Activated CD4-positive, CD25-positive, alpha-beta regulatory T cell treated with anti-CD3 and anti-CD28 coated beads, Interleukin-2, amount 50 U/mL, for 16 hours (primary cell): ENCODE measurements around the gene SPATA31C1.
"Not testable (repeated sequence)": the region's sequence is repeated elsewhere in the genome, so short reads cannot be mapped to it uniquely, and the experiment has no call there.

Experiments used
- DNase-seq: peaks from one replicate; pipeline ENCODE4 v3.0.0-alpha.2; 2020; ENCODE audit warnings: low read depth, low spot score

Gene SPATA31C1

DNA sequence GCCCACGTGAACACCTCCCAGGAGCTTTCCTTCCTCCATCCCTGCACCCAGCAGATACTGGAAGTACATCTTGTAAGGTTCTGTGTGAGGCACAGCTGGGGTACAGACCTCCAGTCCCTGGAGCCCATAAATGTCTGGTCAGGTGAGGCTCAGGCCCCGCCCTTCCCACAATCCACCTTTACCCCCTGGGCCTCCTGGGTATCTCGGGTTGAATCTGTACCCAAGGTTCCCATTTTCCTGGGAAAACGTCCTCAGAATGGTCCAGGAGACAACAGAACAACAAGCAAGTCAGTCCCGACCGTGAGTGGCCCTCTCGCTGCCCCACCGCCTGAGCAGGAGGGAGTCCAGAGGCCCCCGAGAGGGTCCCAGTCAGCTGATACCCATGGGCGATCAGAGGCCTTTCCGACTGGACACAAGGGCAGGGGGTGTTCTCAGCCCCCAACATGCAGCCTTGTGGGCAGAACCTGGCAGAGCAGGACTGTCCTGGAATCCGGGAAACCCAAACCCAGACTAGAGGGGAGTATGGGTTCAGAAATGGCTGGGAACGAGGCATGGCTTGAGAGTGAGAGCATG, 30.7 kb upstream of the SPATA31C1 start:
- no peak for DNase-seq

- DNase-seq: no peak
Observed at GRCh38 chr9:87887661-87888480, 29.9 kb upstream of the SPATA31C1 start.

DNA sequence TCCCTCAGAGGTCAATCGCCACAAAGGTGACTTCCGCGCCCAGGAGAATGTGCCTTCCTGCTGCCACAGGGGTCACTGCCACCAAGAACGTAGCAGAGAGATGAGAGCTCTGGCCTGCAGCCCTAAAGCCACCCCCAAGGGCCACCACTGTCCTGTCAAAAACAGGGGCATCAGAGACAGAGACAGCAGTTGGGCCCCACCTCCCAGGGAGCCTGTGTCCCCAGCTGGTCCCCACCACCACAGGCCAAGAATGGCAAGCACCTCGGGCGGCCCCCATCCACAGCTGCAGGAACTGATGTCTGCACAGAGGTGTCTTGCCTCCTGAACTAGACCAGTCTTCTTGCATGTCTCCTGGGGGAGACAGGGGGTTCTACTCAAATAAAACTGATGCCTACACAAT, 29.3 kb upstream of the SPATA31C1 start:
- DNase-seq: no peak

DNA sequence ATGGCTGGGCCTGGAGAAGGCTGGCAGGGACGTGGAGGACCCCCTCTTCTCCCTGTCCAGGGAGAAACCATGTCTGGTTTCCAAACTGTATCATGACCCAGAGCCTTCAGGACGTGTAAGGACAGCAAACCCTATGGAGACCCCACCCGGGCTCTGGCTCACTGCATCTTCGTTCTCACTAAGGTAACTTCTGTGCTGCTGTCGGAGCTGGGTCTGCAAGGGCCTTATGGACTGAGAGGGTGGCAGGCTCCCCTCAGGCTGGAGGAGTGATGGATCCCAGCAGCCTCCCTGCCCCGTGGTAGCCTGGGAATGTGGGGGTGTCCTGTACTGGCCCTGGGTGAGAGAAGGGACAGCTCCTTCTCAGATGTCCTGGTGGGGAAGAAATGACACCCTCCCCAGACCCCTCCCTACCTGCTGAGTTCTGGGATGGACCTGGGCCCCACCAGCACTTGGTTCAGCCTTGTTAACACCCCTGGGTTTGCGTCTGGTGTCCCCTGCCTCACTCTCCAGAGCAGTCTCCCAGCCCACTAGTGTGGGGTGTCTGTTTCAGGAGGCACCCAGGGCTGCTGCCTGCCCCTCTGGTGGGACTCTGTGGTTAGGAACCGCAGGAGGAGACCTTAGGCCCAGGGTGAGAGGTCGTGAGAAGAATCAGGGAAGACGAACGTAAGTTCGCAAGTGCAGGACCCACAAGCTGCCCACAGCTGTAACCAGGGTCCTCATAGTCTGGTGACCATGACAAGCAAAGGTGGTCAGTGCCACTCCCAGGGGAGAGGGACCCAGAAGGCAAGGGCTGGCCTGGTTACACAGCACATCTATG, 28.5 kb upstream of the SPATA31C1 start:
- DNase-seq: no peak

DNA sequence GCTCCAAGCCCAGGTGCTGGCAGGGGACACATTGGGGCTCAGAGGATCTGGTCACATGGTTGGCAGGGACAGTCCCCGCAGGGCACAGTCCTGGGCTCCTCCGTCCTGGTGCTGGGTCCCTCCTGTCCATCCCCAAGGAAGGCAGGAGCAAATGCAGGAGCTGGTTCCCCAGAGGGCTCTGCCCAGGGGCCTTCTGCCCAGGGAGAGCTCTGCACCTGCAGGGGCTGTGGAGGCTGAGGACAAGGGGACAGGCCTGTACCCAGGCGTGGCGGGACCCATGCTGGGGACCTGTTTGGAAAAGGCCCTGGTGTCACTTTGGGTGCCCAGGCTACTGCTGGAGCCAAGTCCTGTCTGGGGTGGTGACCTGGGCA, 27.9 kb upstream of the SPATA31C1 start:
- DNase-seq: no peak

DNA sequence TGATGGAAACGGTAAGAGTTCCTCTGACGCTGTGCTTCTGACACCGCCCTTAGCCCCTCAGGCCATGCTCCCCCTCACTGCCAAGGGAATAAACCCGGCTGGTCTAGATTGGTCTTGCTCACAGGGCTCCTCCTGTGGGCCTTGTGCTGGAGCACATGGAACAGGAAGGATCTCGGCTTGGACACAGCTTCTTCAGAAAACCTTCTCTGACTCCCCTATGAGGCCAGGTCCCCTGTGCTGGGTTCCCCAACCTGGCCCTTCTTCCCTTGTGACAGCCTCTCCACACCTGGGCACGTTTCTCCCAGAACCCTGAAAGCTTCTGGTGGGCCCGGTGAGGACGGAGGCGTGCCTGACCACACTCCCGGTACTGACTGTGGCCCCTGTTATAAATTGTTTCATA, 26.9 kb upstream of the SPATA31C1 start:
- no peak for DNase-seq

GRCh38 chr9:87891754-87892153, 26.0 kb upstream of the SPATA31C1 start:
- no peak for DNase-seq

DNA sequence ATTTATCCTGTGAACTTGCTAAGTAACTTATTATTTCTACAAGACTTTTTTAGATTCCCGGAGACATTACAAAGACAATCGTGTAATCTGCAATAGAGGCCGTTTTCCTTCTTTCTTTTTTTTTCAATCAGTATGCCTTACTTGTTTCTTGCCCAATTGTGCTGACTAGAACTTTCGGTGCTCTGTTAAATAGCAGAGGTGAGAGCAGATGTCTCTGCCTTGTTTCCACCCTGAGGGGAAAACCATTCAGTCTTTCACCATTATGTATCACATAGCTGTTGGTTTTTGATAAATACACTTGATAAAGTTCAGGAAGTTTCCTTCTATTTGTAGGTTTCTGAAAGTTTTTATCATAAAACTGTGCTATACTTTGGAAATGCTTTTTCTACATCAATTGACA, 24.8 kb upstream of the SPATA31C1 start:
- DNase-seq: no peak

DNA sequence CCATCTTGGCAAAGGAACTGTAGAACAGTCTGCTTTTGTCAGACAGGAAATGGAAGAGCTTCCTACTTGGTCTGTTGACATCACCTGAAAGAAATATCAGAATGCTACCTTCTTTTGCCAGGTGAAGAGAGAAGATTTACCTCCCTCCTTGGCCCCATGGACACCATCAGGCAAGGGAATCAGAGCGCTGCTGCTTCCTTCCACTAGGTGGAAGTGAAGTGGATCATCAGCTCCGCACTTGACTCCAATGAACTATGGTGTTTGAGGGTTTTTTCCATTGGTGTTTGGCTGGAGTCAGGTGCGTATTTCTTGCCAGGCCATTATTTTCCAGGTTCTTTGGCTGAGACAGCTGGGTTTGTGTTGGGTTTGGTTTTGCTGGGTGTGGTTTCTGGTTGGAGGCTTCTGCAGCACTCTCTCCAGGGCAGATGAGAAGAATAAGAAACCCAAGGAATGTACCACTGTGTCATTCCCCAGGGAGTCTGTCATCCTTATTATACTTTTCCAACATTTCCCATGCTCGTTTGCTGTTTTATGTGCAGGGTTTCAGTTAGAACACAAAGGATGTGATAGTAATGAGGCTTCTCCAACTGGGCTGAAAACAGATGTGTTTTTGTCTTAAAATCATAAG, 22.6 kb upstream of the SPATA31C1 start:
- no peak for DNase-seq

DNA sequence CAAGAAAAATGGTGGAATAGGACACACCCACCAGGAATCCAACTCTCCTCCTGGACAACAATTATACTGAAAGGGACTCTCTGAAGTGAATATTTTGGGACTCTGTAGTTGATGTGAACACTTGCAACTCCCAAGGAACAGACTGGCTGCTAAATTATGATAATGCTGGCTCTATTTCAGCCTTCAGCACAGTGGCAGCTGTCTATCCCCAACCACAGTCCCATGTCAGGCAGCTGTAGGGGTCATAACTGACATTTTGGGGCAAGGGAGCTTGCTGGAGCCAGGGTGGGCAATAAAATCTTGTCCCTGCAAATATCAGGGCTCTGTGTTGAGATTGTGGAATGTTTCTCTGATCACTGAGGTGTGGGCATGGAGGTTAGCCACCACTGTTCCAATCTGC, 20.9 kb upstream of the SPATA31C1 start:
- DNase-seq: no peak

DNA sequence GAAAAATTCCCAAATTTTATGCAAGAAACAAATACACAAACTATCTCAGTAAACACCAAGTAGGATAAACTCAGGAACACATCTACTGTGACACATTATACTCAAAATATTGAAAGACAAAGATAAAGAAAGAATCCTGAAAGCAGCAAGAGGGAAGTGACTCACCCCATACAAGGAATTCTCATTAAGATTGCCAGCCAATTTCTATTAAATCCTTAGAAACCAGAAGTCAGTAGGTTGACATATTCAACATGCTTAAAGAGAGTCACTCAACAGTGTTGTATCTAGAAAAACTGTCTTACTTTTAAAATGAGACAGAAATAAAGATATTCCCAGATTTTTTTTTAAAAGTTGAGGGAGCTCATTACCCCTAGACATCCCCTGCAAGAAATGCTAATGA, 19.6 kb upstream of the SPATA31C1 start:
- no peak for DNase-seq

DNA sequence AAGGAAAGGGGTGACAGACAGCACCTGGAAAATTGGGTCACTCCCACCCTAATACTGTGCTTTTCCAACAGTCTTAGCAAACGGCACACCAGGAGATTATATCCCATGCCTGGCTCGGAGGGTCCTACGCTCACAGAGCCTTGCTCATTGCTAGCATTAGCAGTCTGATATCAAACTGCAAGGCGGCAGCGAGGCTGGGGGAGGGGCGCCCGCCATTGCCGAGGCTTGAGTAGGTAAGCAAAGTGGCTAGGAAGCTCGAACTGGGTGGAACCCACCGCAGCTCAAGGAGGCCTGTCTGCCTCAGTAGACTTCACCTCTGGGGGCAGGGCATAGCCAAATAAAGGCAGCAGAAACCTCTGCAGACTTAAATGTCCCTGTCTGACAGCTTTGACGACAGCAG, 15.4 kb upstream of the SPATA31C1 start:
- not testable (repeated sequence) for DNase-seq

GRCh38 chr9:87909310-87910041, 8.3 kb upstream of the SPATA31C1 start:
- DNase-seq: no peak

DNA sequence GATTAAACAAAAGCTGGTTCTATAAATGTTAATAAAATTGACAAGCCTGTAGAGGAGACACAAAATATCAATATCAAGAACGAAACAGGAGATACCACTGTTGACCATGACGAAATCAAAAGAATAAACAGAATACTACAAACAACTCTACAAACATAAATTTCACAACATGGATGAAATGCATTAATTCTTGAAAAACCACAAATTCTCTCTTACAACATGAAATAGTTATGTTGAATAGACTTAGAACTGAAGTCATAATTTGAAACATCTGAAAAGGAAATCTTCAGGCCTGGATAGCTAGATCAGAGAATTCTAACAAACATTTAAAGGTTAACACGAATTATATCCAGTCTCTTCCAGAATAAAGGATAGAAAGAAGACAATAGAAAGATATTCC, 6.9 kb upstream of the SPATA31C1 start:
- no peak for DNase-seq

DNA sequence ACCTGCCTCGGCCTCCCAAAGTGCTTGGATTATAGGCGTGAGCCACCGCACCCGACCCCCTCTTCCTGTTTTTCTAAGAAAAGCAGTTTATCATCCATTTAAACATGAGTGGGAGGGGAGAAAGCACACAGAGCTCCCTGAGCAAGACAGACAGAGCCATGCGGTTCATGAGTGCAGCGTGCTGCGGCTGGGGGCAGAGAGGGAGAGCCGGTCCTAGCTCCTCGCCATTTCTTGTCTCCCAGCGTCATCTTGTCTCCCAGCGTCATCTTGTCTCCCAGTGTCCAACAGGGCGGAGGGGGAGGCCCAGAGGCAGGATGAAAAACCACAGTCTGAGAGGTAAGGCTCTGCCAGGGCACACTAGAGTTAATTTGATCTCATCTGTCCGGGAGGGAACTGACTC, 1.3 kb downstream of the SPATA31C1 start:
- not testable (repeated sequence) for DNase-seq

DNA sequence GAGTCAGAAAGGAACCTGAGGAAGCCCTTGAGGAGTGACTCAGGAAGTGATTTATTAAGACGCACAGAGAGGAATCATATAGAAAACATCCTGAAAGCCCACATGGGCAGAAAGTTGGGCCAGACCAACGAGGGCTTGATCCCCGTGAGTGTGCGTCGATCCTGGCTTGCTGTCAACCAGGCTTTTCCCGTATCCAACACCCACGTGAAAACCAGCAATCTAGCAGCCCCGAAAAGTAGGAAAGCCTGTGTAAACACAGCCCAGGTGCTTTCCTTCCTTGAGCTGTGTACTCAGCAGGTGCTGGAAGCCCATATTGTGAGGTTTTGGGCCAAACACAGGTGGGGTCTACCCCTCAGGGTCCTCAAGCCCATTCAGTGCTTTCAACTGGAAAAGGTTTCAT, 3.8 kb downstream of the SPATA31C1 start:
- not testable (repeated sequence) for DNase-seq

DNA sequence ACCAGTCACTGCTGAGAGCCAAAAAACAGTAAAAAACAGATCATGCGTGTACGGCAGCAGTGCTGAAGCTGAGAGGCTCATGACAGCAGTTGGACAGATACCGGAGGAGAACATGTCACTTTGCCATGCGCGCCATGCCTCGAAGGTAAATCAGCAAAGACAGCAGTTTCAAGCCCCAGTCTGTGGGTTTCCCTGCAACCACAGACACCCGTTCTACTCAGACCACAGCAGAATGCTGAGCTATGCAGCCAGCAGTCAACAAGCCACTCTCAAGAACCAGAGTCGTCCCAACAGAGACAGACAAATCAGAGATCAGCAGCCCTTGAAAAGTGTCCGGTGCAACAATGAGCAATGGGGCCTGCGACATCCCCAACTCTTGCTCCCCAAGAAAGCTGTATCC, 5.2 kb downstream of the SPATA31C1 start:
- DNase-seq: not testable (repeated sequence)

DNA sequence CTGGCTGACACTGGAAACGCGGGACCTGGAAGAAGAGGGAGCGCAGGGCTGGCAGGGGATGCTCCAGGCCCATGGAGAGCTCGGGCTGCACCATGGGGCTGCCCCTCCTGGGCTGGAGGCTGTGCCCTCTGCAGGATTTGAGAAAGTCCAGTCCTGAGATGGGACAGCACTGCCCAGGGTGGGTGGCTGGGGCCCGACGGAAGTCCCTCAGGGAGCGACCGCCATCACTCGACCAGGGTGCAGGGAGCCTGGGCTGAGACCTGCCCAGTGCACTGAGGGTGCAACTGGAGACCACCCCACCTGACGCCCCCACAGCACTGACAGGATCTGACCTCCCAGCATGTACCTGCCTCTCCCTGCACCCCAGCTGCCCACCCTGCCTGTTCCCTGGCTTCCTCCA, 7.1 kb downstream of the SPATA31C1 start:
- DNase-seq: not testable (repeated sequence)

DNA sequence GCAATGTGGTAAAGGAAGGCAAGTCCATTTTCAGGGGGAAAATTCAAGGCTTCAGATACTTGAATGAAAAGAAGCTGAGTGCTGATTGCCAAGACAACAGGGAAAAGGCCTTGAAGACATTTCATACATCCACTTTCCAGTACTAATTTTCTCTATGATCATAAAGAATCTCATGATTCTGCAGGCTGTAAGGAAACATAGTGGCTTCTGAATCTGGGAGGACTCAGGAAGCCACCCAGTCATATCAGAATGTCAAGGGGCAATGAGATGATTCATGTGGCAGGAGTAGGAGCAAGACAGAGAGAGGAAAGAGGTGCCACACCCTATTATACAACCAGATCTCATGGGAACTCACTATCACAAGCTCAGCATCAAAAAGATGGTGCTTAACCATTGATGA, 11.4 kb downstream of the SPATA31C1 start:
- DNase-seq: not testable (repeated sequence)

DNA sequence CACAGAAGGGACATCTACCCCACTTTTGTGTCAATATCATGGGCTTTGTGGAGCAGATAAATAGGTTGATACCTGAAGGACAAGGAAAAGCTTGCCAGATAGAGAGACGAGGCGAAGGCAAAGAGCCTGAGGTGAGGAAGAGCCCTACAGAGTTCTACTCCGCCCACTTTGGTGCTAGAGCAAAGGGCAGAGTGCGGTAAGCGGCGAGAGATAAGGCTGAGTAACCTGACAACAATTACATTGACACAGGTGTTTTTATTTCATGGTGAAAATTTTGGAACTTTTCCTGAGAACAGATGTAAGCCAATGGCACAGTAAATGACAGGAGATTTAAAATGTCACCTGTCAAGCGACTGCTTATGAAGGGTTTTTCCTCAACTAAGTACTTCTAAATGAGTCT, 16.7 kb downstream of the SPATA31C1 start:
- DNase-seq: not testable (repeated sequence)

GRCh38 chr9:87937352-87937751, 19.6 kb downstream of the SPATA31C1 start:
- DNase-seq: not testable (repeated sequence)
